Body of pancreas (tissue), 4 donors: ENCODE results near the gene ORAI1. TPM values are rescaled to one million over a fixed set of nuclear protein-coding genes. Genes with fewer than 3 reads are reported as not detected.

ENCODE experiments used
- ATAC-seq: fragments of 150-250 bp; one replicate; pipeline ENCODE4 v1.9.1; 2016
- DNase-seq, 4 donors: peaks; one replicate each; pipeline ENCODE4 v3.0.0-alpha.2; 2019
- H3K27ac ChIP-seq, 4 donors: fragments of 200-600 bp; sonication (generic); 1 replicate in 3 of 4; 2 replicates in 1 of 4; pipeline versions ENCODE4 v1.5.1 to v1.6.1; 2016 to 2019; ENCODE audit warnings: mild to moderate bottlenecking in 1 of 4, mixed read lengths in 1 of 4, moderate library complexity in 1 of 4
- H3K27me3 ChIP-seq, 2 donors: fragments of 200-600 bp; sonication (generic); one replicate each; pipeline ENCODE4 v1.6.0; 2016; ENCODE audit warnings: mild to moderate bottlenecking in 1 of 2
- H3K36me3 ChIP-seq, 2 donors: fragments of 200-600 bp; sonication (generic); replicated peaks in 1 of 2; 2 replicates each; pipeline ENCODE4 v1.5.1; 2016; ENCODE audit warnings: low read depth in 2 of 2; ENCODE audit not compliant: insufficient read depth in 1 of 2
- H3K4me1 ChIP-seq: fragments of 200-600 bp; sonication (generic); one replicate; pipeline ENCODE4 v1.6.0; 2016
- H3K4me3 ChIP-seq, 2 donors: fragments of 200-600 bp; sonication (generic); 1 replicate in 1 of 2; 2 replicates in 1 of 2; pipeline ENCODE4 v1.5.1; 2016 to 2019
- H3K9me3 ChIP-seq, 3 donors: fragments of 200-600 bp; sonication (generic); 1 replicate in 2 of 3; 2 replicates in 1 of 3; pipeline ENCODE4 v1.5.1; 2016
- POLR2A ChIP-seq, 3 donors: fragments of 450-650 bp; IDR thresholded peaks; one replicate each; pipeline ENCODE4 v1.6.1; 2016; ENCODE audit warnings: antibody characterized with exemption in 3 of 3, mild to moderate bottlenecking in 2 of 3
- WGBS, 2 donors: methylation state at CpG; one replicate each; pipeline ENCODE4 v1.1.5; 2017; 5-methylcytosine and 5-hydroxymethylcytosine counted together
- intact Hi-C: fragments of 100-400 bp; cut with DNase I; formaldehyde crosslinking; loops from one replicate; pipeline ENCODE4 v1.15.1; 2023
- total RNA-seq, 2 donors: library from RNA; depleted of rRNA; stranded (reverse); fragments of >200 nt; gene quantifications; one replicate each; pipeline ENCODE4 v1.1.0, GENCODE V29; 2016
- TF ChIP-seq, protein P1 (sequence below), 7 experiments: fragments of 450-650 bp in 4 of 7; fragments of 200-600 bp in 3 of 7; sonication (generic) in 3 of 7; IDR thresholded peaks; one replicate each; pipeline ENCODE4 v1.5.1; 2016 to 2019; ENCODE audit warnings: antibody characterized with exemption in 7 of 7

Gene ORAI1
- total RNA-seq, 2 donors from 2014 or later = 0.66 to 3.9 TPM

GRCh38 chr12:121595520-121595919 is 30.8 kb upstream of the ORAI1 start:
- Histone ChIP-seq H3K36me3 (no peaks in the 10 kb centered on the region), H3K4me3 (no peak overlapping the region), H3K4me1 (peaks cover 3% of the 10 kb centered on the region), H3K27ac (no peak overlapping the region), H3K9me3 (no peaks in the 10 kb centered on the region), H3K27me3 (no peaks in the 10 kb centered on the region)
- no peak for DNase-seq
- intact Hi-C loops = no loop called here
- no peak for ATAC-seq
- TF ChIP-seq, protein P1, sequence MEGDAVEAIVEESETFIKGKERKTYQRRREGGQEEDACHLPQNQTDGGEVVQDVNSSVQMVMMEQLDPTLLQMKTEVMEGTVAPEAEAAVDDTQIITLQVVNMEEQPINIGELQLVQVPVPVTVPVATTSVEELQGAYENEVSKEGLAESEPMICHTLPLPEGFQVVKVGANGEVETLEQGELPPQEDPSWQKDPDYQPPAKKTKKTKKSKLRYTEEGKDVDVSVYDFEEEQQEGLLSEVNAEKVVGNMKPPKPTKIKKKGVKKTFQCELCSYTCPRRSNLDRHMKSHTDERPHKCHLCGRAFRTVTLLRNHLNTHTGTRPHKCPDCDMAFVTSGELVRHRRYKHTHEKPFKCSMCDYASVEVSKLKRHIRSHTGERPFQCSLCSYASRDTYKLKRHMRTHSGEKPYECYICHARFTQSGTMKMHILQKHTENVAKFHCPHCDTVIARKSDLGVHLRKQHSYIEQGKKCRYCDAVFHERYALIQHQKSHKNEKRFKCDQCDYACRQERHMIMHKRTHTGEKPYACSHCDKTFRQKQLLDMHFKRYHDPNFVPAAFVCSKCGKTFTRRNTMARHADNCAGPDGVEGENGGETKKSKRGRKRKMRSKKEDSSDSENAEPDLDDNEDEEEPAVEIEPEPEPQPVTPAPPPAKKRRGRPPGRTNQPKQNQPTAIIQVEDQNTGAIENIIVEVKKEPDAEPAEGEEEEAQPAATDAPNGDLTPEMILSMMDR (IDR thresholded peaks at IDR 0.05) = no peak
- TF ChIP-seq POLR2A (IDR thresholded peaks at IDR 0.05) = no peak
- WGBS, 2 donors = 94% methylated on average over 10 to 12 of the region's 12 CpGs

DNA sequence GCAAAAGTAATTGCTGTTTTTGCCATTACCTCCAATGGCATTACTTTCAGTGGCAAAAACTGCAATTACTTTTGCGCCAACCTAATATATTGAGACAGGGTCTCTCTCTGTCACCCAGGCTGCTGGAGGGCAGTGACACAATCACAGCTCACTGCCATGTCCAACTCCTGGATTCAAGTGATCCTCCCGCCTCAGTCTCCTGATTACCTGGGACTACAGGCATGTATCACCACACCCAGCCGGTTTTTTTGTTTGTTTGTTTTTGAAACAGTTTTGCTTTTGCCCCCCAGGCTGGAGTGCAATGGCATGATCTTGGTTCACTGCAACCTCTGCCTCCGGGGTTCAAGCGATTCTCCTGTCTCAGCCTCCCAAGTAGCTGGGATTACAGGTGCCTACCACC is 29.8 kb upstream of the ORAI1 start:
- no peak overlapping the region for H3K27ac ChIP-seq
- H3K27me3 ChIP-seq = no peaks in the 10 kb centered on the region
- H3K4me3 ChIP-seq = no peak overlapping the region
- no peaks in the 10 kb centered on the region for H3K9me3 ChIP-seq
- intact Hi-C loops = no loop called here
- H3K4me1 ChIP-seq = peaks cover 13% of the 10 kb centered on the region
- H3K36me3 ChIP-seq = no peaks in the 10 kb centered on the region
- TF ChIP-seq, protein P1 (IDR thresholded peaks at IDR 0.05) = no peak
- no peak for TF ChIP-seq POLR2A (IDR thresholded peaks at IDR 0.05)
- 90 to 97% methylated on average over 5 of the region's 5 CpGs for WGBS, 2 donors
- DNase-seq (no peak), ATAC-seq (no peak)

DNA sequence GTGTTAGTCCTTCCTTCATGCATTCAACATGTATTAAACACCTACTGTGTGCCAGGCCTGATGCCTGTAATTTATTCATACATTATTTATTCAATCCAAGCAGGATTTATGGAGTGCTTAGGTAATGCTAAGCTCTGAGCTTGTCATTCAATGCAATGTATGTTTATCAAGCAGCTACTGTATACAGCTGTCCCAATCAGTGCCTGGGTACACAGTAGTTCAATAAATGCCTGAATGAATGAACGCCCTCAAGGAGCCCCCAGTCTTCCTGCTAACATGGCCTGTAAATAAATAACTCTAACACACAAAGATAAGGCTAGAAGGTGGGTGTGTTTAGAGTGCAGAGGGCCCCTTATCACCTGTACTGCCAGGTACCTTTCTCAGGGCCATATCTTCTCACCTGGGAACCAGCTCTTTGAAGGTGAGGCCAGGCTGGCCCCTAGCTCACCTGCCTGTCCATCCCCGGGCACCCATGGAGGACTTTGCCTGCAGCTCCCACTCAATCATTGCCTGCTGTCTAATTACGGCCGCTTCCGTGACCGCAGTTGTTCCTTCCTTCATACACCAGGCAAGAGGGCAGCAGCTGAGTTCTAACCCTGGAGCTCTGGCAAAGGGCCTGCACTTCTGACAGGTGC is 25.5 kb upstream of the ORAI1 start:
- no peaks in the 10 kb centered on the region for H3K36me3 ChIP-seq
- no peak overlapping the region for H3K4me3 ChIP-seq
- intact Hi-C loops = no loop called here
- H3K4me1 ChIP-seq = peaks cover 13% of the 10 kb centered on the region
- DNase-seq (peak; percentile 37 to 77 (median 58)), ATAC-seq (peak; percentile 83)
- no peaks in the 10 kb centered on the region for H3K27me3 ChIP-seq
- 12 to 17% methylated on average over 6 of the region's 6 CpGs for WGBS, 2 donors
- H3K9me3 ChIP-seq = no peaks in the 10 kb centered on the region
- no peak for TF ChIP-seq POLR2A (IDR thresholded peaks at IDR 0.05)
- H3K27ac ChIP-seq = peak overlapping the region in 3 of 4 donors; percentile 18 to 27 (median 21)

- TF ChIP-seq, protein P1 (IDR thresholded peaks at IDR 0.05) = no peak
- TF ChIP-seq POLR2A (IDR thresholded peaks at IDR 0.05) = no peak
- H3K4me3 ChIP-seq = no peak overlapping the region
- H3K4me1 ChIP-seq = peaks cover 13% of the 10 kb centered on the region
- H3K36me3 ChIP-seq = no peaks in the 10 kb centered on the region
- no peaks in the 10 kb centered on the region for H3K27me3 ChIP-seq
- H3K9me3 ChIP-seq = no peaks in the 10 kb centered on the region
- intact Hi-C loops = no loop called here
- ATAC-seq (no peak), DNase-seq (no peak)
- WGBS, 2 donors = 81 to 82% methylated on average over 6 of the region's 6 CpGs
- no peak overlapping the region for H3K27ac ChIP-seq
Measured at GRCh38 chr12:121602766-121603165, 23.6 kb upstream of the ORAI1 start.

- Histone ChIP-seq H3K36me3 (no peaks in the 10 kb centered on the region), H3K9me3 (no peaks in the 10 kb centered on the region), H3K27ac (no peak overlapping the region), H3K4me3 (no peak overlapping the region), H3K27me3 (no peaks in the 10 kb centered on the region), H3K4me1 (peaks cover 13% of the 10 kb centered on the region)
- WGBS, 2 donors = 94 to 97% methylated on average over 4 to 6 of the region's 6 CpGs
- intact Hi-C loops = no loop called here
- TF ChIP-seq POLR2A (IDR thresholded peaks at IDR 0.05) = no peak
- TF ChIP-seq, protein P1 (IDR thresholded peaks at IDR 0.05) = no peak
- ATAC-seq = no peak
- no peak for DNase-seq
Measured at GRCh38 chr12:121603581-121603980, 22.7 kb upstream of the ORAI1 start.
